ENCODE data around the gene DDX39A.
"Not testable (repeated sequence)": the region's sequence is repeated elsewhere in the genome, so short reads cannot be mapped to it uniquely, and the experiment has no call there.

Gene DDX39A

GRCh38 chr19:14407605-14408484, 11.3 kb downstream of the DDX39A start:
- DNase-seq, result no peak

- no peak for DNase-seq
Measured at GRCh38 chr19:14406645-14407401, 12.3 kb downstream of the DDX39A start.

DNA sequence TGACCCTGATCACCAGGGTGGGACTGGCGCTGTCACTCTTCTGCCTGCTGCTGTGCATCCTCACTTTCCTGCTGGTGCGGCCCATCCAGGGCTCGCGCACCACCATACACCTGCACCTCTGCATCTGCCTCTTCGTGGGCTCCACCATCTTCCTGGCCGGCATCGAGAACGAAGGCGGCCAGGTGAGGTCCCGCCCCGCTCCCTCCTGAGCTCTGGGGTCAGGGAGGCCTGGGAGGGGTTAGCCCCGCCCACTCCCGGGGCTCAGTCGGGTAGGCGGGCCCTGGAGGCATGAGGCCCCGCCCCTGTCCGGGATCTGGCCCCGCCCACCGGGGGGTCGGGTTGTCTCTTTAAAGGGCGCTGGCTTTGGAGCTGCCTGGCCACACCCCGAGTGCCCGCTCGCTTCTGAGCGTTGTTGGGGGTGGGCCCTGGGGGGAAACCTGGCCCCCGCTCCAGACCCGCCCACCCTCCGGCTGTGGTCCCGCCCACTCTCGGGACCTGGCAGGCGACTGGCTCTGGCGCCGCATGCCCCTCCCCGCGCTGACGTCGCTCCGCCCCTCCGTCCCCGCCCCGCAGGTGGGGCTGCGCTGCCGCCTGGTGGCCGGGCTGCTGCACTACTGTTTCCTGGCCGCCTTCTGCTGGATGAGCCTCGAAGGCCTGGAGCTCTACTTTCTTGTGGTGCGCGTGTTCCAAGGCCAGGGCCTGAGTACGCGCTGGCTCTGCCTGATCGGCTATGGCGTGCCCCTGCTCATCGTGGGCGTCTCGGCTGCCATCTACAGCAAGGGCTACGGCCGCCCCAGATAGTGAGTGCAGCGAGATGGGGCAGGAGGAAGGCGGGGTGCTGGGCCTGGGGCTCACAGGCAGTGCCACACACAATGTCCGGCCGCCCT, 13.1 kb downstream of the DDX39A start:
- DNase-seq, result peak; percentile 100

GRCh38 chr19:14405380-14405757, 13.8 kb downstream of the DDX39A start:
- peak; percentile 73 for DNase-seq

GRCh38 chr19:14404312-14404711, 14.8 kb downstream of the DDX39A start:
- DNase-seq, result no peak

- not testable (repeated sequence) for DNase-seq
Measured at GRCh38 chr19:14403145-14403930, 15.8 kb downstream of the DDX39A start.

- DNase-seq, result peak; percentile 40
Measured at GRCh38 chr19:14402332-14403144, 16.6 kb downstream of the DDX39A start.

GRCh38 chr19:14401468-14402195, 17.5 kb downstream of the DDX39A start:
- DNase-seq, result no peak

- no peak for DNase-seq
Measured at GRCh38 chr19:14400951-14401431, 18.1 kb downstream of the DDX39A start.

DNA sequence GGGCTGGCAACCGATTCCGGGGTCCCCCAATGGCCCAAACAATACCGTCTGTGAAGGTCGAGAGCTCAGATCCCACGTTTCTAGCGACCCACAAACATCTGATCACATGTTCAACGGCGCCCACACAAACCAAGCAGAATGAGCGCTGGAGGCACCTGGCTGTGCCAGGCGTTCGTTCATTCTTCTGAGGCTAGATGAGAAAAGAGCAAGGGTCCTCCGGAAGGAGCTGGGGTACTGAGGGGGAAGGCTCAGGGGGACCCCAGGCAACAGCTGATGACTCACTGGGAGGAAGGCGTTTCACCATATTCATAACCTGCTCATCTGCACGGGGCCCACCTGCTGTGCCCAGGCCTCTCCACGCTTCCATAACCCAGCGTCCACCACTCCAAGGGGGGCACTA, 22.0 kb downstream of the DDX39A start:
- DNase-seq, result not testable (repeated sequence)

- DNase-seq, result not testable (repeated sequence)
Measured at GRCh38 chr19:14396730-14397129, 22.4 kb downstream of the DDX39A start.

GRCh38 chr19:14395710-14396336, 23.3 kb downstream of the DDX39A start:
- DNase-seq, result no peak

- DNase-seq, result no peak
Measured at GRCh38 chr19:14395262-14395661, 23.9 kb downstream of the DDX39A start.

- no peak for DNase-seq
Measured at GRCh38 chr19:14394167-14394566, 25.0 kb downstream of the DDX39A start.

GRCh38 chr19:14393329-14393728, 25.8 kb downstream of the DDX39A start:
- no peak for DNase-seq

GRCh38 chr19:14391156-14391821, 27.9 kb downstream of the DDX39A start:
- peak; percentile 91 for DNase-seq

- no peak for DNase-seq
Measured at GRCh38 chr19:14390548-14390947, 28.6 kb downstream of the DDX39A start.

DNA sequence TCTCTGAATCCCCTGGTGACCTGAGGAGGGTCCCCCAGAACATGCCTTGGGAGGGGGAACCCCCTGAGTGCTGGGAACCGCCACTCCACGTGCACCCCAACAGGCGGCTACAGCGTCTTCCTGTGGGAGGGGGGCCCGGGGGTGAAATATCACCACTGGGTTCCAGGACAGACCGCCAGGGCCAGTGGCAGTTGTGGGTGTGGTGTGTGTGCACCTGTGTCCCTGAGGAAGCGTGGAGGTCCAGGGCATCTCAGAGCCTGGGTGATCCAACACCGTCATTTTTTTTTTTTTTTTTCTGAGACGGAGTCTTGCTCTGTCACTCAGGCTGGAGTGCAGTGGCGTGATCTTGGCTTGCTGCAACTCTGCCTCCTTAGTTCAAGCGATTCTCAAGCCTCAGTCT, 33.6 kb downstream of the DDX39A start:
- no peak for DNase-seq
